ENCODE measurements around the gene HMCN1.

HMCN1 gene

GRCh38 chr1:185734929-185735700, 924 bp downstream of the HMCN1 start:
- Histone ChIP-seq H4K20me1 (ENCODE audit: insufficient read depth, low read length) (no peaks in the 10 kb centered on the region), H3K27ac (ENCODE audit: low read length) (peak overlapping the region; percentile 2; the same call in 1 of the 2 replicates), H3K9me2 (replicated peaks; ENCODE audit: insufficient read depth, low read length) (no peaks in the 10 kb centered on the region), H3K9ac (ENCODE audit: low read length) (peak overlapping the region; percentile 16; the same call in 1 of the 2 replicates), H3K79me2 (ENCODE audit: low read length) (no peaks in the 10 kb centered on the region), H3F3A (ENCODE audit: insufficient read depth, low read length) (peaks cover 15% of the 10 kb centered on the region; the same call in 1 of the 2 replicates), H3K4me2 (ENCODE audit: low read depth, low read length) (peak overlapping the region; percentile 72), H3K27me3 (replicated peaks; ENCODE audit: insufficient read depth, low read length) (peaks cover 10% of the 10 kb centered on the region; the same call in 1 of the 2 replicates), H3K9me3 (replicated peaks; ENCODE audit: insufficient read depth, low read length) (no peaks in the 10 kb centered on the region), H3K36me3 (replicated peaks; ENCODE audit: insufficient read depth, low read length) (no peaks in the 10 kb centered on the region), H3K4me3 (ENCODE audit: low read length) (peak overlapping the region; percentile 62), H3K4me1 (ENCODE audit: low read length) (peaks cover 15% of the 10 kb centered on the region; the same call in 1 of the 2 replicates), H2AFZ (ENCODE audit: low read length) (peak overlapping the region; percentile 70)
- no peak for TF ChIP-seq CTCF (IDR thresholded peaks at IDR 0.05; ENCODE audit: low read length)
- no peak for TF ChIP-seq EZH2 (optimal IDR thresholded peaks at IDR 0.05; ENCODE audit: low read depth, low read length)
- TF ChIP-seq EZH2phosphoT487 (IDR thresholded peaks at IDR 0.05; ENCODE audit: low read length), result no peak
- no peak for DNase-seq

- Histone ChIP-seq H3K27ac (ENCODE audit: low read length) (peak overlapping the region; percentile 2; the same call in 1 of the 2 replicates), H3K9ac (ENCODE audit: low read length) (peak overlapping the region; percentile 0; the same call in 1 of the 2 replicates), H3K9me3 (replicated peaks; ENCODE audit: insufficient read depth, low read length) (no peaks in the 10 kb centered on the region), H3K27me3 (replicated peaks; ENCODE audit: insufficient read depth, low read length) (peaks cover 10% of the 10 kb centered on the region; the same call in 1 of the 2 replicates), H3F3A (ENCODE audit: insufficient read depth, low read length) (peaks cover 15% of the 10 kb centered on the region; the same call in 1 of the 2 replicates), H3K36me3 (replicated peaks; ENCODE audit: insufficient read depth, low read length) (no peaks in the 10 kb centered on the region), H2AFZ (ENCODE audit: low read length) (peak overlapping the region; percentile 70), H4K20me1 (ENCODE audit: insufficient read depth, low read length) (no peaks in the 10 kb centered on the region), H3K4me2 (ENCODE audit: low read depth, low read length) (peak overlapping the region; percentile 72), H3K4me3 (ENCODE audit: low read length) (peak overlapping the region; percentile 62), H3K4me1 (ENCODE audit: low read length) (peaks cover 15% of the 10 kb centered on the region; the same call in 1 of the 2 replicates), H3K79me2 (ENCODE audit: low read length) (no peaks in the 10 kb centered on the region), H3K9me2 (replicated peaks; ENCODE audit: insufficient read depth, low read length) (no peaks in the 10 kb centered on the region)
- DNase-seq, result peak; percentile 46
- TF ChIP-seq EZH2 (optimal IDR thresholded peaks at IDR 0.05; ENCODE audit: low read depth, low read length), result no peak
These were observed 1.5 kb downstream of the HMCN1 start for GRCh38 chr1:185735701-185736064.

- H3F3A ChIP-seq (ENCODE audit: insufficient read depth, low read length), result peaks cover 8% of the 10 kb centered on the region; the same call in 1 of the 2 replicates
- no peaks in the 10 kb centered on the region for H3K9me2 ChIP-seq (replicated peaks; ENCODE audit: insufficient read depth, low read length)
- no peak for TF ChIP-seq CTCF (IDR thresholded peaks at IDR 0.05; ENCODE audit: low read length)
- no peak overlapping the region for H3K4me3 ChIP-seq (ENCODE audit: low read length)
- no peaks in the 10 kb centered on the region for H3K79me2 ChIP-seq (ENCODE audit: low read length)
- H3K4me2 ChIP-seq (ENCODE audit: low read depth, low read length), result no peak overlapping the region
- no peak overlapping the region for H3K27ac ChIP-seq (ENCODE audit: low read length)
- DNase-seq, result no peak
- no peak overlapping the region for H3K9ac ChIP-seq (ENCODE audit: low read length)
- peaks cover 9% of the 10 kb centered on the region; the same call in 1 of the 2 replicates for H3K4me1 ChIP-seq (ENCODE audit: low read length)
- H3K27me3 ChIP-seq (replicated peaks; ENCODE audit: insufficient read depth, low read length), result no peaks in the 10 kb centered on the region
- H3K9me3 ChIP-seq (replicated peaks; ENCODE audit: insufficient read depth, low read length), result no peaks in the 10 kb centered on the region
- H2AFZ ChIP-seq (ENCODE audit: low read length), result no peak overlapping the region
- H3K36me3 ChIP-seq (replicated peaks; ENCODE audit: insufficient read depth, low read length), result no peaks in the 10 kb centered on the region
- no peaks in the 10 kb centered on the region for H4K20me1 ChIP-seq (ENCODE audit: insufficient read depth, low read length)
These were observed 5.8 kb downstream of the HMCN1 start for GRCh38 chr1:185739967-185740366.

GRCh38 chr1:185741551-185741950, 7.4 kb downstream of the HMCN1 start:
- H3K4me1 ChIP-seq (ENCODE audit: low read length), result no peaks in the 10 kb centered on the region
- no peaks in the 10 kb centered on the region for H3K36me3 ChIP-seq (replicated peaks; ENCODE audit: insufficient read depth, low read length)

More at GRCh38 chr1:185741551-185741950, 7.4 kb downstream of the HMCN1 start:
- no peaks in the 10 kb centered on the region for H3K9me3 ChIP-seq (replicated peaks; ENCODE audit: insufficient read depth, low read length)
- H2AFZ ChIP-seq (ENCODE audit: low read length), result no peak overlapping the region
- H3K27ac ChIP-seq (ENCODE audit: low read length), result no peak overlapping the region
- H3K27me3 ChIP-seq (replicated peaks; ENCODE audit: insufficient read depth, low read length), result no peaks in the 10 kb centered on the region
- H3K4me3 ChIP-seq (ENCODE audit: low read length), result no peak overlapping the region
- no peak overlapping the region for H3K9ac ChIP-seq (ENCODE audit: low read length)
- no peak for DNase-seq
- no peaks in the 10 kb centered on the region for H3K9me2 ChIP-seq (replicated peaks; ENCODE audit: insufficient read depth, low read length)
- H4K20me1 ChIP-seq (ENCODE audit: insufficient read depth, low read length), result no peaks in the 10 kb centered on the region
- no peak for TF ChIP-seq EZH2 (optimal IDR thresholded peaks at IDR 0.05; ENCODE audit: low read depth, low read length)
- no peak overlapping the region for H3K4me2 ChIP-seq (ENCODE audit: low read depth, low read length)
- H3K79me2 ChIP-seq (ENCODE audit: low read length), result no peaks in the 10 kb centered on the region
- H3F3A ChIP-seq (ENCODE audit: insufficient read depth, low read length), result no peaks in the 10 kb centered on the region
